HG02884 (cell line): ENCODE data around the gene ZBTB25.

Source experiments
- ATAC-seq: cut with Tn5 transposase; IDR thresholded peaks from one replicate; pipeline ENCODE4 v1.9.1; 2021; ENCODE audit warnings: mild to moderate bottlenecking, moderate library complexity; ENCODE audit not compliant: unreplicated experiment

ZBTB25 gene

GRCh38 chr14:64407329-64407728, 96.3 kb downstream of the ZBTB25 start:
- ATAC-seq: no peak

GRCh38 chr14:64405295-64405694, 98.3 kb downstream of the ZBTB25 start:
- no peak for ATAC-seq

GRCh38 chr14:64401949-64402348, 101.7 kb downstream of the ZBTB25 start:
- ATAC-seq: no peak

GRCh38 chr14:64400829-64401459, 102.7 kb downstream of the ZBTB25 start:
- ATAC-seq: no peak
